Esophagus muscularis mucosa (tissue), 3 donors: ENCODE results near the gene SLCO3A1.

Experiments
- CTCF ChIP-seq, 3 experiments: fragments of 200-600 bp in 2 of 3; fragments of 450-650 bp in 1 of 3; sonication (generic) in 2 of 3; IDR thresholded peaks; one replicate each; pipeline ENCODE4 v1.5.1; 2017 to 2019; ENCODE audit warnings: antibody characterized with exemption in 3 of 3, mild to moderate bottlenecking in 2 of 3, moderate library complexity in 1 of 3
- POLR2AphosphoS5 ChIP-seq, 2 donors: sonication (generic); formaldehyde crosslinking; IDR thresholded peaks; one replicate each; pipeline ENCODE4 v1.6.1; 2017; ENCODE audit warnings: antibody characterized with exemption in 2 of 2

- TF ChIP-seq POLR2AphosphoS5 (IDR thresholded peaks at IDR 0.05) (no peak), CTCF (IDR thresholded peaks at IDR 0.05) (no peak)
Observed at GRCh38 chr15:92168066-92168683, 314.7 kb downstream of the SLCO3A1 start.
